Activated T-cell treated with anti-CD3 and anti-CD28 coated beads, Interleukin-2, amount 50 U/mL, for 4 hours (primary cell): ENCODE data around the gene REG1A. TPM values are rescaled to one million over a fixed set of nuclear protein-coding genes. Genes with fewer than 3 reads are reported as not detected.

ENCODE experiments used
- ATAC-seq, 2 donors: fragments of 200-7000 bp; cut with Tn5 transposase; one replicate each; pipeline ENCODE4 v1.10.0; 2021
- DNase-seq: peaks from one replicate; pipeline ENCODE4 v3.0.0-alpha.2; 2020
- H3K27me3 Mint-ChIP-seq: one replicate; pipeline ENCODE4 v1.8.0; 2021; ENCODE audit warnings: low read depth, mixed read lengths
- H3K36me3 Mint-ChIP-seq: one replicate; pipeline ENCODE4 v1.8.0; 2022; ENCODE audit warnings: mixed read lengths; ENCODE audit not compliant: insufficient read depth
- H3K4me1 Mint-ChIP-seq: one replicate; pipeline ENCODE4 v1.8.0; 2021; ENCODE audit warnings: low read depth, mixed read lengths
- H3K4me3 Mint-ChIP-seq: one replicate; pipeline ENCODE4 v1.8.0; 2021; ENCODE audit warnings: mild to moderate bottlenecking, moderate library complexity, mixed read lengths
- H3K9me3 Mint-ChIP-seq: one replicate; pipeline ENCODE4 v1.8.0; 2021; ENCODE audit warnings: mixed read lengths
- total RNA-seq, 3 donors: library from RNA; stranded (reverse); gene quantifications; one replicate each; pipeline ENCODE4 v1.2.1, GENCODE V29; 2021

REG1A gene, protein sequence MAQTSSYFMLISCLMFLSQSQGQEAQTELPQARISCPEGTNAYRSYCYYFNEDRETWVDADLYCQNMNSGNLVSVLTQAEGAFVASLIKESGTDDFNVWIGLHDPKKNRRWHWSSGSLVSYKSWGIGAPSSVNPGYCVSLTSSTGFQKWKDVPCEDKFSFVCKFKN
- 1 to 10 TPM; 2.3 to 7.6 (median 5.3) TPM for total RNA-seq

DNA sequence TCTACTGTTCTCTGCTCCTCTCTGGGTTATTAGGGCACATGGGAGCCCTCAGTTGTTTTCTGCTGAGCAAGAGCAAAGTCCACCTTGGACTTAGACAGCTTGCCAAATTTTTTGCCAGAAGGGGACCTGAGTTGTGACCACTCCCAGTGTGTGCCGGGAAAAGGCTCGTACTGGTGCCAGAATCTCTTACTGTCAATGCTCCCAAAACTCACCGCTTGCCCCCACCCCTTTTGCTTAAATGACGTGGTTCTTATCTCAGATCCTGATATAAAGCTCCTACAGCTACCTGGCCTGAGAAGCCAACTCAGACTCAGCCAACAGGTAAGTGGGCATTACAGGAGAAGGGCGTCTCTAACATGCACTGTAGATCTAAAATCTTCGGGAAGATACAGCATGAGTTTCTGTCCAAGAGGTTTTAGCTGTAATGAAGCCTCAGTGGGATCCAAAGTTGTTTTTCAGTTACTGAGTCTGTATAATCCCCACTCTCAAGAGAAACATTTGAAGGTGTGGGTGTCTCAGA is at the start of gene REG1A:
Gene REG1A, plus strand, starts transcription at position 295 of the 520 bp plus-strand sequence. CDS start 374 bp downstream, outside the sequence.
- H3K9me3 Mint-ChIP-seq = peaks cover 9% of the 10 kb centered on the region
- no peaks in the 10 kb centered on the region for H3K36me3 Mint-ChIP-seq

DNA sequence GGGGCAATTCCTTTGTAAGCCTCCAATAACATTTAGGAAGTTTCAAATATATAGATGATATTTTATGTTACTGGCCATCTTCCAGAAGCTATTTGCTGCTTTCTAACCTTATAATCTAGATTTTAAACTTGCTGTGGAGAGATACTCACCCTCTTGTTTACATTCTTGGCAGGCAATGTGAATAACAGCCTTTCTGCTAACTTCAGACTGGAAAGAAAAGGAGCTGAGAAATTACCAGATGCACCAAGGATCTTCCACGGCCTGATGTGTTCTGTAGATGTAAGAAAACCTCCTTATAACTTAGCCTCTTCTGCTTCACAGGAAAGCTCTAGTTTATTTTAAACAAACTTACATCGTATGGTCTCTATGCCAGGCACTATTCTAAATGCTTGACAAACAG is 49.2 kb upstream of the REG1A start:
- Mint-ChIP-seq H3K9me3 (peaks cover 26% of the 10 kb centered on the region), H3K27me3 (no peaks in the 10 kb centered on the region), H3K4me1 (no peaks in the 10 kb centered on the region), H3K36me3 (no peaks in the 10 kb centered on the region), H3K4me3 (no peak overlapping the region)
- ATAC-seq (no peak), DNase-seq (no peak)

More for the DNA sequence above, at the start of gene REG1A:
- no peaks in the 10 kb centered on the region for H3K4me1 Mint-ChIP-seq
- ATAC-seq = no peak
- no peaks in the 10 kb centered on the region for H3K27me3 Mint-ChIP-seq
- H3K4me3 Mint-ChIP-seq = no peak within 1 kb of the TSS
- no peak for DNase-seq

- DNase-seq (no peak), ATAC-seq (no peak)
- Mint-ChIP-seq H3K4me1 (no peaks in the 10 kb centered on the region), H3K27me3 (no peaks in the 10 kb centered on the region), H3K36me3 (no peaks in the 10 kb centered on the region), H3K9me3 (peaks cover 12% of the 10 kb centered on the region), H3K4me3 (no peak overlapping the region)
Measured at GRCh38 chr2:79082987-79083386, 37.3 kb upstream of the REG1A start.

DNA sequence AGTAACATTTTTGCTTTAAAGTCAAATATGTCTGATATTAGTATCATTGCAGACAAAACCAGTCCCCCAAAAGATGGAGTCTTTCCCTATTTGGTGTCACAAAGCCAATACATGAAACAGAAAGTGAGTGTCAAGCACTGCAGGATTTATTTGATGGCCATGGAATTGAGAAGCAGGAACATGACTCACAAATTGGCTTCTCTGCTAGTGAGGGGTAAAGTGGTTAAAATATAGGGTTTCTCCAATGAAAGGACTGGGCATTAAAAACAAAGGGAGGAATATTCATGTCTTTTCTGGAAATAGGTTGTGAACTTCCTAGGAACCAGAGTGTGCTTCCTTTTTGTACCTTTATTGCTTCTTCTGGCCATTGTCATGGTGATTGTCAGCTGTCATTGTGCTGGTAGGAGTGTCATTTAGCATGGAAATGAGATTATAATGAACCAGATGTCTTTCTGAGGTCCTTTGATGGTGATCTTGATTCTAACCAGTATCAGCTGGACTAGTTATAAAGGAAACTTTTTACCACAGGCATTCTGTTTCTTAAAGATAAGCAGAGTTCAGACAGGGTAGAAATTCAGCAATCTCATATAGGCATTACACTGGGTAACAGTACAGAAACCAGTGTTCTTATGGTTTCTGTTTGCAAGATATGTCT is 36.6 kb upstream of the REG1A start:
- H3K9me3 Mint-ChIP-seq = peaks cover 10% of the 10 kb centered on the region
- H3K27me3 Mint-ChIP-seq = no peaks in the 10 kb centered on the region
- no peaks in the 10 kb centered on the region for H3K4me1 Mint-ChIP-seq
- no peaks in the 10 kb centered on the region for H3K36me3 Mint-ChIP-seq
- no peak overlapping the region for H3K4me3 Mint-ChIP-seq
- no peak for ATAC-seq
- no peak for DNase-seq

DNA sequence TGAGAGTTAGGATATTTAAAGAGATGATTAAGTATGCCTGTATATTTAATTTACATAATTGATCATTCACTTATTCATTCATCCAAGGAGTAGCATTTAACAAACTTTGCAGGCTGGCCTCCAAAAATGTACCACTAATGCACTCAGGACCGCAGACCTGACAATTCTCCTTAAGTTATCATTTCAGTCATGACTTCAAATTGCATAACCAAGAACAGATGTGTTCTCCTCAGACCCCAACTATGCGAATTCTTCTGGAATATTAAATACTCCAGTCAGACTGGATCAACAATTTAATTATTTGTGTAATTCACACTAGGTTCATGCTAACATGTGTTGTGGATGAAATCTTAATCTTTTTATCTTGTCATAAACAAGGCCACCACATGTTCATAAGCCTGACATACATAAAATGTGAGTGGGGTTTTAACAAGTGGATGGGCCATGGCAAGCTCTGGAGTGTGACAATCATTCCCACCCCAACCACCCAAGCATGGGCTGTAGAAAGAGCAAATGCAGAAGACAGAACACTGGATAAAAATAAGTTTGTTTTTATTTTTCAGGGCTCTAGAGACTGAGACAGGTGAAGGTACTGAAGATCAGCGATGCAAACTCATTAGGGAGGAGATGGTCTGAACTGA is 35.7 kb upstream of the REG1A start:
- H3K4me3 Mint-ChIP-seq = no peak overlapping the region
- DNase-seq (no peak), ATAC-seq (no peak)
- no peaks in the 10 kb centered on the region for H3K4me1 Mint-ChIP-seq
- H3K36me3 Mint-ChIP-seq = no peaks in the 10 kb centered on the region
- H3K9me3 Mint-ChIP-seq = peaks cover 8% of the 10 kb centered on the region
- no peaks in the 10 kb centered on the region for H3K27me3 Mint-ChIP-seq

DNA sequence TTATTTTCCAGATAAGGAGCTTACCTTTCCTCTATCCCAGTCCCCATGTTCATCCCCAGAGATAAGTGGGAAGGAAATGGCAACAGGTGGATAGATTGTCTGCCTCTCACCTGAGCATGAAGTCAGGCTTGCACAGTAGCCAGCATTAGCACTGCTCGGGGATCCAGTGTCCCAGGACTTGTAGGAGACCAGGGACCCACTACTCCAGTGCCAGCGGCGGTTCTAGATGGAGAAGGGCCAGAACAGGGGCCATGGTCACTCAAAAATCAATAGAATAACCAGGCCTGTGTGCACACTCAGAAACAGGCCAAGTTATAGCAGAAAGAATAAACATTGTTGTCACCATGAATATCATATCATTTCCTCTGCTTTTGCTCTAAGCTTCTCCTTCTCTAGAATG is 34.9 kb upstream of the REG1A start:
- Mint-ChIP-seq H3K27me3 (no peaks in the 10 kb centered on the region), H3K9me3 (peaks cover 8% of the 10 kb centered on the region), H3K36me3 (no peaks in the 10 kb centered on the region), H3K4me1 (no peaks in the 10 kb centered on the region), H3K4me3 (no peak overlapping the region)
- DNase-seq (no peak), ATAC-seq (no peak)

- Mint-ChIP-seq H3K27me3 (no peaks in the 10 kb centered on the region), H3K36me3 (no peaks in the 10 kb centered on the region), H3K4me1 (no peaks in the 10 kb centered on the region), H3K9me3 (peaks cover 3% of the 10 kb centered on the region), H3K4me3 (no peak overlapping the region)
- DNase-seq (no peak), ATAC-seq (no peak)
Measured at GRCh38 chr2:79086255-79086654, 34.0 kb upstream of the REG1A start.

- ATAC-seq = no peak
- DNase-seq = no peak
- no peaks in the 10 kb centered on the region for H3K36me3 Mint-ChIP-seq
- H3K4me1 Mint-ChIP-seq = no peaks in the 10 kb centered on the region
- no peak within 1 kb of the TSS for H3K4me3 Mint-ChIP-seq
- no peaks in the 10 kb centered on the region for H3K27me3 Mint-ChIP-seq
- H3K9me3 Mint-ChIP-seq = peaks cover 3% of the 10 kb centered on the region
Measured at GRCh38 chr2:79087785-79088364, 32.4 kb upstream of the REG1A start, which contains the start of gene REG1B. REG1B (minus strand) TSS chr2:79087993; CDS start chr2:79087612, 381 bp downstream.

DNA sequence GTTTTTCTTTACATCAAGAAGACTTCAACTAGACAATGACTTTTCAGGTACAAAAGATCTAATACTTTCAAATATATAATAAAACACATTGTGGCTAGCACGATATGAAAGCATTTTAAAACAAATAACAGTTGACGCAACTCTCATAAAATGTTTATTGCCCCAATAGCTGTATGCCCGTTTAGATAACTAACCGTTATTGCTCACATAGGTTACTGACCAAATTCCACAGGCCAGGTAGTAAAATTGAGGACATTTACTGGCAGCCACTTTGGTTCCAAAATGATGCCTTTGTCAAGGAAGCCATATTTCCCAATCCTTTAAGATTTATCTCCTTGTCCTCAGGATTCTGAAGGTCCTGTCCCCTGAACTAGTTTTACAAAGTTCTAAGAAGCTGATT is 29.6 kb upstream of the REG1A start:
- Mint-ChIP-seq H3K4me3 (no peak overlapping the region), H3K36me3 (no peaks in the 10 kb centered on the region), H3K9me3 (peaks cover 3% of the 10 kb centered on the region), H3K4me1 (no peaks in the 10 kb centered on the region), H3K27me3 (no peaks in the 10 kb centered on the region)
- ATAC-seq (no peak), DNase-seq (no peak)

- no peak for ATAC-seq
- no peaks in the 10 kb centered on the region for H3K36me3 Mint-ChIP-seq
Measured at GRCh38 chr2:79097843-79098242, 22.4 kb upstream of the REG1A start.

GRCh38 chr2:79099140-79099686 is 21.1 kb upstream of the REG1A start:
- no peaks in the 10 kb centered on the region for H3K36me3 Mint-ChIP-seq
- no peak for ATAC-seq
- H3K4me1 Mint-ChIP-seq = no peaks in the 10 kb centered on the region
- no peak for DNase-seq
- no peak overlapping the region for H3K4me3 Mint-ChIP-seq
- H3K9me3 Mint-ChIP-seq = peaks cover 19% of the 10 kb centered on the region
- no peaks in the 10 kb centered on the region for H3K27me3 Mint-ChIP-seq

More at GRCh38 chr2:79097843-79098242, 22.4 kb upstream of the REG1A start:
- Mint-ChIP-seq H3K4me1 (no peaks in the 10 kb centered on the region), H3K9me3 (peaks cover 19% of the 10 kb centered on the region), H3K4me3 (no peak overlapping the region), H3K27me3 (no peaks in the 10 kb centered on the region)
- no peak for DNase-seq

DNA sequence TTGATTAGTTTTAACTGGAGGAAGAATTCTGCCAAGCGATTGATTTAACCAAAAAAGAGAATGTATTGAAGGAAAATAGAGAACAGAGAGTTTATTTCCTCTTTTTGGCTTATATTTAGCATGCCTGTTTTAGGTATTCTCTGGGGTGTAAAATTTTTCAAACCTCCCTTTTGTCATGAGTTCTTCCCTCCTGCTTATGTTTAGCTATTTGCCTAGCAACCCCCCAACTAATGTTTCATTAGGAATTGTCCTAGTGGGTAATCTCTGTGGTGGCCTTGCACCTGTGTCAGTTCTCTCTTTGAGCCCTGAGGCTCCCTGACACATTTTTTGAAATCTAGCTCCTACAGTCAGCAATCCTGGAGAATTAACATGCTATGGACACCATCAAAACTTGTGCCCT is 20.0 kb upstream of the REG1A start:
- H3K27me3 Mint-ChIP-seq = no peaks in the 10 kb centered on the region
- no peaks in the 10 kb centered on the region for H3K4me1 Mint-ChIP-seq
- H3K9me3 Mint-ChIP-seq = peaks cover 23% of the 10 kb centered on the region
- ATAC-seq (no peak), DNase-seq (no peak)
- H3K36me3 Mint-ChIP-seq = no peaks in the 10 kb centered on the region
- H3K4me3 Mint-ChIP-seq = no peak overlapping the region

- peaks cover 23% of the 10 kb centered on the region for H3K9me3 Mint-ChIP-seq
- no peaks in the 10 kb centered on the region for H3K4me1 Mint-ChIP-seq
- no peak for ATAC-seq
- H3K36me3 Mint-ChIP-seq = no peaks in the 10 kb centered on the region
- no peak overlapping the region for H3K4me3 Mint-ChIP-seq
- no peaks in the 10 kb centered on the region for H3K27me3 Mint-ChIP-seq
- no peak for DNase-seq
Measured at GRCh38 chr2:79101024-79101423, 19.3 kb upstream of the REG1A start.

DNA sequence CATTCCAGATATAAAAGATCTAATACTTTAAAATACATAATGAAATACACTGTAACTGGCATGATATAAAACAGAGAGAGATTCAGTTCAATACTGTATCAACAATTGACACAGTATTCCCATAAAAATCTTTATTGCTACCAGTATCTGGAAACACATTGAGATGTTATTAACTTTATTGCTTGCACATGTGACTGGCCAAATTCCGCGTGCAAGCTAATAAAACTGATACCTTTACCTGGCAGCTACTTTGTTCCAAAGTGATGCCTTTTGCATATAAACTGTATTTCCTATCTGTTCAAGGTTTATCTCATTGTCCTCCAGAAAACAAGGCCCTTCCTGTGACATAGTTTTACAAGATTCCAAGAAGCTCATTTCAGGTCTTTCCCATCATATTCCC is 17.1 kb upstream of the REG1A start:
- Mint-ChIP-seq H3K4me1 (no peaks in the 10 kb centered on the region), H3K36me3 (no peaks in the 10 kb centered on the region), H3K4me3 (no peak overlapping the region)

More for the DNA sequence above, 17.1 kb upstream of the REG1A start:
- ATAC-seq = no peak
- DNase-seq = no peak
- Mint-ChIP-seq H3K9me3 (peaks cover 12% of the 10 kb centered on the region), H3K27me3 (no peaks in the 10 kb centered on the region)
